Stimulated activated CD4-positive, alpha-beta T cell treated with anti-CD3 and anti-CD28 coated beads, Interleukin-15, amount 100 ng/mL, for 48 hours (primary cell): Measurements from ENCODE around the gene P2RX1.

Experiments used
- DNase-seq, 2 donors: peaks; one replicate each; pipeline ENCODE4 v3.0.0-alpha.2; 2020; ENCODE audit warnings: low read depth in 2 of 2

The P2RX1 gene

GRCh38 chr17:3905017-3905520 is 11.2 kb downstream of the P2RX1 start:
- DNase-seq: no peak

DNA sequence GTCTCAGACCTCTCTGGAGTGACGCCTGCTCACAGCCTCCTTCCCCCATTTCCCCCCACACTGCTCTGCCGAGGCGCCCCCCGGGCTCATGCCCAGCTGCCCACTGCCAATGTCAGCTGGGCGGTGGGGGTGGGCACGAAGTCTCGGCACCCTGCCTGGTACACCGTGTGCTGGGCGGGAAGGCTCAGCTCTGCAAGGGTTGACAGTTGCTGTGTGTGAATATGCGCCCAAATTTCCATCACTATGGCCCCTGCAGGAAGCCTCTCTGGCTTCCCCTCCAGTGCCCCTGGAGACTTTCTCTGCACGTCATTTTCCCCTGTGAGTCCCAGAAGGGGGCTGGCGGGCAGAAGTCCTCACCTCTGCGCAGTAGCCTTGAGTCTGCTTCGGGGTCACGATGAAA is 11.8 kb downstream of the P2RX1 start:
- DNase-seq: no peak

GRCh38 chr17:3903881-3904290 is 12.4 kb downstream of the P2RX1 start:
- no peak for DNase-seq

DNA sequence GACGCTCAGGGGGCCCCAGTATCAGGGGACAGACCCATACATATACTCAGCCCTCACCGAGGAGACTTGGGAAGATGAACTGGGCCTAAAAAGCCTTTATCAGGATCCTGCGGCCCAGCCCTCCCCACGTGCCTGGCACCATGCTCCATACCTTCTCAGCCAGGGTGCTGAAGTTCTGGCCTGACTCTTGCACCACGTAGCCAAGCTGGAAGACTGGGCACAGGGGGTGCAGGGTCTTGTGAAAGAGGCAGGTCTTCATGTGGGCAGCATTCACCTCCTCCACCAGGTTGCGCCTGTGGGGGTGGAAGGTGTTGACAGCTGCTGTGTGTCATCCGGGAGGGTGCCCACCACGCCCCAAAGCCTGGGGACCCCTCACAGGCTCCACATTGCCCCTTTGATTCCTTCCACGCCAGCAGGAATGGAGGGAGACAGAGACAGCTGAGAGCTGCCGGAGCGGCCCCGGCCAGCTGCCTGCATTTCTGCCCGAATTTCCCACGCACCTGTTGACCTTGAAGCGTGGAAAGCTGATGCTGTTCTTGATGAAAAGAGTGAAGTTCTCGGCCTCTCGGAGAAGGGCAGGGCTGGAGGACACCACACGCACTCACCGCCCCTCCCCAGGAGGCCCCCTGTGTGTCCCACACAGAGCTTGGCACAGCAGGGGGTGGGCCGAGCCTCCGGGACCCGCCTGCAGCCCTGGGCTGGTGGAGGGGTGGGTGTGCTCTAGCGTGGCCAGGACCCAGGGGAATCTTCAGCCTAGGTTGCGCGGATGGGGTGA is 13.0 kb downstream of the P2RX1 start:
- no peak for DNase-seq

- no peak for DNase-seq
These were observed 15.6 kb downstream of the P2RX1 start for GRCh38 chr17:3900646-3901045.

GRCh38 chr17:3897731-3898130 is 18.5 kb downstream of the P2RX1 start:
- DNase-seq: no peak

DNA sequence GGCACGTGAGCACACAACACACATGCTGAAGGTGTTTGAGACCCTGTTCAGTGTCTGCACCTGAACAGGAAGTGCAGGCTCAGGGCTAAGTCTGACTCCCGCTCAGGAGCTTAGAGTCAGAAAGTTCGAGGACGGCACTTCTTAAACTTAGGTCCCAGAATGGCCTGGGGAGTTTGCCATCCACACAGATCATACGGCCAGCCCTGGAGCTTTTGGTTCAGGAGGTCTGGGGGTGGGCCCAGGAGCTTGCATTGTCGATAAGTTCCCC is 19.4 kb downstream of the P2RX1 start:
- DNase-seq: no peak

GRCh38 chr17:3896108-3896967 is 19.9 kb downstream of the P2RX1 start:
- no peak for DNase-seq

DNA sequence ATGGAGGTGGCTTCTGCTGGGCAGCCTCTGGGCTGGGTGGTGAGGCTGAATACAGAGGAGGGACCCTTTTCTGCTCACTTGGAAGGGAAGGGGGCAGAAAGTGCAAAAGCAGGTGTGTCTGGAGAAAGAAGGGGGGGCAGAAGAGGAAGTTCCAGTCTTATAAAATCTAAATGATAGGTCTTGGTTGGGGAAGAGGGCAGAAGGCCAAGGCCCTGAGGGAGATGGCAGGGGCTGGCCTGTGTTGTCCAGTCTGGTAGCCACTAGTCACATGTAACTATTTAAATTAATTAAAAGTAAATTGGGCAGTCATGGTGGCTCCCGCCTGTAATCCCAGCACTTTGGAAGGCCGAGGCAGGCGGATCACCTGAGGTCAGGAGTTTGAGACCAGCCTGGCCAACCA is 20.9 kb downstream of the P2RX1 start:
- no peak for DNase-seq

DNA sequence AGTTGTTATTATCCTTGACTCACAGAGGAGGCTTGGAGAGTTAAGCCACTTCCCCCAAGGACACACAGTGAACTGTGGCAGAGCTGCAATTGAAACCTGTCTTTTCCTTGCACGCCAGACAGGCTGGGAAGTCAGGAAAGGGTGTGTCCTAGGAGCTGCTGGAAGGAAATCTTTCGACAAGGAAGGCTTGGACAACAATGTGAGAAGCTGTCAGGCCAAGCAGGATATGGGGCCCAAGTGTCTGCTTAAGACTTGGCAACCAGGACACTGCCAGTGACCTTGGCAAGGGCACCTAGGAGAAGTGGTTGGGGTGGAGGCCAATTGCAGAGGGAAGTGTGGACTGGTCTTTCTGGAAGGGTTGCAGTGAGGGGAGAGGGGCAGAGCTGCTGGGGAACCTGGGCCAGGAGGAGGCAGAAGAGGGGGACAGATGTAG is 21.3 kb downstream of the P2RX1 start:
- DNase-seq: no peak

- no peak for DNase-seq
These were observed 22.1 kb downstream of the P2RX1 start for GRCh38 chr17:3894188-3894587.

DNA sequence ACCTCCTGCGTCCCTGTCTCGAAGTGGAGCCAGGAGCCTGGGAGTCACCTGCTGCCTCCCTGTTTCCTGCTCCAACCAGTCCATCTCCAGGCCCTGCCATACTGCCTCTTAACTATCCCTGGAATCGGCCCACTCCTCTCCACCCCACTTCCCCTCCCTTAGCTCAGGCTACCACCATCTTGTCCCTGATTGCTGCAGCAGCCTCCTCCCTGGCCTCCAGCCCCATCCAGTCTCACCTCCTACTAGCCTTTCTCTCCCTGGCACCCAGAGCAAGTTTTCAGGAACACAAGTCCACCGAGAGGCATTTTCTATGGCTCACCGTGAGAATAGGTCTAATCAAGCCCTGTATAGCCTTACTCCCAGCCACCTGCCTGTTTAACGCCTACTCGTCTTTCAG is 22.5 kb downstream of the P2RX1 start:
- no peak for DNase-seq

GRCh38 chr17:3893003-3893719 is 23.1 kb downstream of the P2RX1 start, which contains the start of gene CAMKK1:
Gene CAMKK1, minus strand, starts transcription at chr17:3893053. Its CDS starts 7,366 bp downstream, at chr17:3885687.
- DNase-seq: peak; percentile 73 to 89

DNA sequence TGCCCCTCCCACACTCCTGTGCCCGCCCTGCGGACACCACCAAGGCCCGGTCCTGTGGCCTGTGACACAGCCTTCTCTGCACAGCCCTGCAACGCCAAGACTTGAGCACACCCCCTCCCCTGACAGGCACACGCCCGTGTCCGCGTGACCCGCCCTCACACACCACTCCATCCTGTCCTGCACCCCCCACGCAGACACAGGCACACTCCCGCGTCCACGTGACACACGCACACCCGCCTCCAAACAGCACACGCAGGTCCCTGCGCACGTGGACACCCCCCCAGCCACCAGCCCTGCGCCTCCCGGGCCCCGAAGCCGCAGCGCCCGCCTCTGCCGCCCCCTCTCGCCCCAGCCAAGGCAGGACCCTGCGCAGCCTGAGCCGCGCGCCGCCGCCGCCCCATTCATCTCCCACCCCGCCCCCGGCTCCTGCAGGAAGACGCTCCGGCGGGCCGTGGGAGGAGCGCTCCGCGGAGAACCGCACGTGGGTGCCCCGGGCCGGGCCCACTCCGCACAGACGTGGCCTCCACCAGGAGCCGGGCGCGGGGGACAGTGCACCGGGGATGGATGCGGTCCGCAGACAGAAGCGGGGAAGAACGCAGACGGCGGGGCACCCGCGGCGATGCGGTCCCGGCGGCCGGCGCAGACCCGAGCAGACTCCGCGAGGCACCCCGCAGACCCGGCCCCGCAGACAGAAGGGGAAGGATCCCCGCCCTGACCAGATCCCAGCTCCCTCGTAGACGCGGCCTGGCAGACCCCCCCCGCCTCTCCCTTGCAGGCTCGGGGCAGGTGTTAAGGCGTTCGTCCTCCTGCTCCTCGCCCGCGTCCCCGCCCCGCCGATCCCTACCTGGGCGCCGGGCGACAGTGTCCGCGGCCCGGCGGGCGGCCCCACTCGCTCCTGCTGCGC is 23.9 kb downstream of the P2RX1 start:
- peak in 1 of 2 donors; percentile 48 for DNase-seq

DNA sequence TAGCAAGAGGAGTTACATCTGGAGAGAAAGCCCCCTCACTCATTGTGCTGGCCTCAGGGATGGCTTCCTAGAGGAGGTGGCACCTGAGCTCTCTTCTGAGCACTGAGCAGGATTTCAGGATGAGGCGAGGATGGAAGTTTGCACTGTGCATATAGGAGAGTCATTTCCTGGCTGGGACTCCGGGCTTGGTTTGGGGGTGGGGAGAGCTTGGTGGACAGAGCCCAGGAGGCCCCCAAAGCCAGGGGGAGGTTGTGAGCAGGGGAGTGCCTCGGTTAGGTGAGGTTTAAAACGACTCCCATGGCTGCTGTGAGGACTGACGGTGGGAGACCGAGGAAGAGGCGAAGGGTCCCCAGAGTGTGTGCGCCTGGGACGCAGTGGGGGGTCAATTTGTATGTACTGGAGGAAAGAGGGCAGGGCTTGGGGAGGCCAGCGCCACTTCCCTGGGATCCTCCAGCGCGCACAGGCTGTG is 24.6 kb downstream of the P2RX1 start:
- DNase-seq: no peak

GRCh38 chr17:3890878-3891219 is 25.4 kb downstream of the P2RX1 start:
- DNase-seq: no peak

- DNase-seq: peak in 1 of 2 donors; percentile 23
These were observed 26.0 kb downstream of the P2RX1 start for GRCh38 chr17:3890082-3890877.

GRCh38 chr17:3889325-3890012 is 26.8 kb downstream of the P2RX1 start:
- DNase-seq: no peak

DNA sequence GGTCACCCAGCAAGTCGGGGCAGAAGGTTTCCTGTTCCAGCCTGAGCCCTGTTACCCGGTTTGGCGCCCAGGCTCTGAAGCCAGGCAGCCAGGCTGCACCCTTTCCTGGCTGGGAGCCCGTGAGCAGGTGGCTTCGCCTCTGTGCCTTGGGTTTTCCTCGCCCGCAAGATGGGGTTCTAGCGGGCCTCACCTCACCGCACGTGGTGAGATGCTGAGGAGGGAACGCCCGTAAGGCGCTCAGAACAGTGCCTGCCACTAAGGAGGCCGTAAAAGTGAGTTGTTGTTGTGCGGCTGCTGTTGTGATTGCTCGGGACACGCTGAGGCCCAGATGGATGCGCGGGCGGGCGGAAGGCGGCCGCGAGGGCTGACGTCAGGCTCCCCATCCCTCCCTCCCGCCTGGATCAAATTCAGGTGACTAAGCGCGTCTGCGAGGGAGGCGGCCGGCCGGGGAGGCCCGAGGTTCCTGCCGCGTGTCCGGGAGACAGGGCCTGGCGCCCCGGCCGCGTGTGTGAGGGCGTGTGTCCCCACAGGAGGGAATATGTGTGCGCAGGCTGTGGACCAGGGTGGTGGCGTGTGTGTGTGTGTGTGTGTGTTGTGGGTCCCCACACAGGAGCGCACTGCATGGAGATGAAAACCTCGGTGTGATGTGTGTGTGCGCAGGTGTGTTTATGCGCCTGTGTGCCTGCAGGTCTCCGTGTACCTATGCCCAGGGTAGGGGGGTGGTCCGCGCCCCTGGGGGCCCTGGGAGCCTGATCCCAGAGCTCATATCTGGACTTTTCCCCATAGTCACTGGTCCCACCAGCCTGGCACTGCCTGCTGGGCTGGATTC is 27.7 kb downstream of the P2RX1 start:
- DNase-seq: no peak
